ENCODE data around the gene SYTL5.

SYTL5 gene

DNA sequence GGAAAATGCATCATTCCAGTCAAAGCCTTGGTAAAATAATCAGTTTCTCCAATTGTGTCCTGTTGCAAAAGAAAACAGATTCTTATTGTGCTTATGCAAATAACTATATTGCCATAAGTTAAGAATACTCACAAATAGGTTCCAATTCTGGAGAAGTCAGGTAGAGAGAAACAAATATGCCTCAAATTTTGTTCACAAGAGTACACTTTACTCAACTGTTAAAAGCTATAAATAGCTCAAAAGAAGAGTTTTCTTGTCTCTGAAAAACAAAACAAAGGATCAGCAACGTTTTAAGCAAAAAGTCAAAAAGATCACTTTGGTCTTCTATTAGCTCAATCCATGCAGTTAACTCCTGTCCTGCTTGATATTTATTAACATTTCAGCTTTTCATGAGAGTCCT, 21.9 kb downstream of the SYTL5 start:
- no peak for DNase-seq (ENCODE audit: low spot score)

DNA sequence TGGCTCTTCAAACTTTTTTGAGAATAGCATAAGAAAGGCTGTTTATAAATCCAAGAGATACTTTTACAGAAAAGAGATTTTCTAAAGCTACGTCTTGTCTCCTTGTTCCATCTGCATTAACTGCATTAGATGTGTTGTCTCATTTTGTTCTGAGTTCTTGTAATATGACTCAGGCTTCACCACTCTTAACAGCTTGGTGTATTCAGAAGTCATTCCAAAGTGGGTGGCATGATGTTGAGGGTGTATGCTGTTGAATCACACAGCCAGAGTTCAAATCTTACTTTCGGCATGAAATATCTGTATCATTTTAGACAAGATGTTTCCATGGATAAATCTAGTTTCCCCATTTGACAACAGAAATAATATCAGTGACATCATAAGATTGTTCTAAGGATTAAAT, 30.1 kb downstream of the SYTL5 start:
- no peak for DNase-seq (ENCODE audit: low spot score)

DNA sequence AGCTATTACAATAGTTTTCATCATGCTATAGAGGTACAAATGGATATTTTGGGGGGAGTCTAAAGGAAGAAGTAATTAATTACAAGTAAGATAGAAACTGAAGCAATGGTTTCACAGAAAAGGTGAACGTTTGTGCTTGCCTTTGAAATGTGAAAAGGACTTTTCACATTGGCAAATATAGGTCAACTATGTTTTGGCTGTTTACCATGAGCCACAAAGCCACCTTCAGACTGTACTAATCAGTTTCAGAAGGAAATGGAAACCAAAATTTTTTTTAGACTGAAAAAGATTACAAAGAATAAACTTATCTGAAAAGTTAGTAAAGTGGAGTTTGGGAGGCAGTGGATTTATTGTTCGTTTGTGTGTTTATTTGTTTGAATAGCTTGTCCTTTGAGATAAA, 32.1 kb downstream of the SYTL5 start:
- DNase-seq (ENCODE audit: low spot score): no peak

DNA sequence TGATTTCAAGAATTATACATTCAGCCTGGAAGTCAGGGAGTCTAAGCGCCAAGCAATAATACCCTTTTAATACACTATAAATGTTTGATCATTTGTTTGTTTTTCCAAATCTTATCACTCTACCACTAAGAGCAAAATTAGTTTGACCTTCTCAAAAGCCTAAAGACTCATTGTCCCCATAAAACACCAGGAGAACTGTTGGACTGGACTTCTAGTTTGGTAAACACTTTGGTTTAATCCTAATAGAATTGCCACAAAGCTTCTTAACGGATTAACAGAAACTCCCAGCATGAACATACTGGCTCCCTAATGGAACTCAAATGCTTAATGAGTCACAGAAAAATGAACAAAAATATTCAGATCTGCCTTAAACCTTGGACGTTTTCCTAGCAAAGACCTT, 34.9 kb downstream of the SYTL5 start:
- no peak for DNase-seq (ENCODE audit: low spot score)

DNA sequence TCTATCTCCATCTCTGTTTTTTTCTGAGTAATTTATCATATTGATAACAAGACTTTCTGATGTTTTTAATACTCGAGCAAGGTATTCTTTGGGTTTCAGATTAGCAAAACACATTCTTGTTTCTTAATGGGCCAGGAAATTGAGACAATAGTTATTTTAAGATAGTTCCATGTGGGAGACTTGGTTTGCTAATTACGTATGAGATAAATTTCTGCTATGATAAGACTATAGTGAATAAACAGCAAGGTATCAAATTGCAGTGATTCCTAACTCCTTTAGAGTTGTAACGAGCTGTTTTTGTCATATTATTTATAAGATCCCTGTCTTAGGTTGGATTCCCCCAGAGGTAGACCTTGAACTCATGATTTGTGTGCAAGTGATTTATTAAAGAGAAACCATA, 38.3 kb downstream of the SYTL5 start:
- no peak for DNase-seq (ENCODE audit: low spot score)

DNA sequence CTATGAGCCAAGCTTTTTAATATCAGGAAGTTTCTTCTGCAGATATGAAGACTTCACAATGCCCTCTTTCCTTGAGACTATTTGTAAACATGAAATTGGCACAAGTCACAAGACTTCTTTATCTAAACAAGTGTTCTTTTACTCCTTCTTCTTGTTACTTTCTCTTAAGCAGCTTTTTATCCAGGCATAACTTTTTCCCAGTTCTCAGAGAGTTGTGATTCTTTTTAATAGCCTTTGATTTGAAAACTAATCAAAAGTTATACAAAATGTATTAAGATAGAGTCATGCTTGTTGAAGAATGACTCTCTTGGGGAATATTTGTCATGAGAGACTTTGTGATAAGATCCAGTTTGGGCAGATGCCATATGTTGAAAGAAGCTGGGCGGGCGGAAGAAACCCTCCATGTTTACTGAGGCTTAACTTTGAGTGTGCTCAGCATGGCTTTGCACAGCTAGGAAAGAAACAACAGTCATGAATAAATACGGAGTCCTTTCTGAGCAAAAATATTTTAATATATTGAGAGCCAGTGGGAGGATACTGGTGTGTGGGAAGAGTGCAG, 39.3 kb downstream of the SYTL5 start:
- no peak for DNase-seq (ENCODE audit: low spot score)

DNA sequence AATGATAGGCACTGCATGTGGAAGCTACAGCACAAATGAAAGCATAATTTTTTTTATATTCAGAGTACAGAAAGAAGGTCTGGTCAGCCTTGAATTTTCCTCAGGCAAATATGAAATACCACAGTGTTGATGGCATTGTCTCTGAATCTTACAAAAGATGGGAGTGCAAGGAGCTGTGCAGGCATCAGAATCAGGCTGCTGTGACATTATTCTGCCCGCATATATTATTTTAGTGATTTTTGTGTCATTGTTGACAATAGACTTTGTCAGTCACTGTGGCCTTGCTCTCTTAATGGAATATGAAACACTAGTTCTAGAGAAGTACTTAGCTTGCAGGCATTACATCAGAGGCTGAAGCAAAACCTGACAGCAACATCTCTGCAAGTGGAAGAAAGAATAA, 42.5 kb downstream of the SYTL5 start:
- DNase-seq (ENCODE audit: low spot score): no peak

DNA sequence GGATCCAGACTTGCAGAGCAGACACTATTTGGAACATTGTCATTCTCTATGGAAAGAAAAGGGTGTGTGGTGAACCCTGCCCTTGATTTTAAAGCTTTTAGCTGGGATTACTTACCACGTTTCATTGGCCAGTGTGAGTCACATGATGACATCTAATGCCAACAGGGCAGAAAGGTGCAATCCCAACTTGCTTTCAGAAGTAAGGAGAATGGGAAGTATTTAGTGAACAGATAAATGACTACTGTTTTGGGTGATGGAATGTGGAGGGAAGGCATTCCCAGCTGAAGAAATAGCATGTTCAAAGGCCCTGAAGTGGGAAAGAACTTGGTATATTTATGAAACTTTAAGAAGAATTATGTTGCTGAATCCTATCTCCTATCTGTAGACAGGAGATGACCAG, 44.5 kb downstream of the SYTL5 start:
- DNase-seq (ENCODE audit: low spot score): no peak

DNA sequence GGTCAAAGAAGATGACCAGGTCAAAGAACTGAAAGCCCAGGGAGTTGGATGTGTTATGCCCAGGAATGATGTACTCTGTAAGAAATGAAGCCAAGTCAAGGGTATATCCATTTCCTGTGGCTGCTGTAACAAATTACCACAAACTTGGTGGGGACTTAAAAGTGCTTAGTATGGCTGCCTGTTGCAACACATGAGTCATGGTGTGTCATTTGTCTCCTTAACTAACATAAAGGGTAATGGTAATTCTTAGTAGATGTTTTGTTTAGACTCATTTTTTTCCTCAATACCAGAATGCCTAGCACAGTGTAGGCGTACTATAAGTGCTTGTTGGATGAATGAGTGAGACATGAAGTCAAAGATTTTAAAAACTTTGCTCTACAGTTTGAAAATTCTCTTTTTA, 45.7 kb downstream of the SYTL5 start:
- DNase-seq (ENCODE audit: low spot score): no peak

DNA sequence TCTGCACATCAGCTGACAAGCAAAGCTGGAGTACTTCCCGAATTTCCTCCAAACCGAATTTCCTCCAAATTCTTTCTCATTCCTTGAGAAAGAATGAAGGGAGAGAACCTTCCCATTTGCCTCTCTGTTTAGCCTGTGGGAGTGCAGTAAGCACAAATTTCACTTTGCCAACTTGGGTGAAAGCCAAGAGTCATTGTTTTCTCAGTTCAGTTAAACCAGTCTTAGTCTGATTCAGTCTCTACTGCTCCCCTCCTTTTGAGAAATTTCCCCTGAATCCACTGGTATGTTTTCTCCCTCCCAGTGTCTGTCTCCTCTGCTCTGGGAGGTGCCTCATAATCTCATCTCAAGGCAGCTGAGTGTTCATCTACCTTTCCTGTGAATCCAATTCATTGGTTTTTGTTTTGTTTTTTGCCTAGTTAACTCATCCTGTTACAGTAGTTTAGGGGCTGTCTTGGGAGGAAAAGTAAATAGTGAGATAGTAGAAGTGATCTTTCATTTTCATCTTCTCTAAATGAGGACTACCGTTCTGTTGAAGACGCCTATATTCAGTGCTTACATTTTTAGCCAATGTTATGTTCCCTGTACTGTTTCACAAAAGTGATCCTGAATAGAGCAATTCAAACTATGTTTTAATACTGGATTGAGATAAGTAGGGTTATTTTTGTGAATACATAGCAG, 49.0 kb downstream of the SYTL5 start:
- no peak for DNase-seq (ENCODE audit: low spot score)

DNA sequence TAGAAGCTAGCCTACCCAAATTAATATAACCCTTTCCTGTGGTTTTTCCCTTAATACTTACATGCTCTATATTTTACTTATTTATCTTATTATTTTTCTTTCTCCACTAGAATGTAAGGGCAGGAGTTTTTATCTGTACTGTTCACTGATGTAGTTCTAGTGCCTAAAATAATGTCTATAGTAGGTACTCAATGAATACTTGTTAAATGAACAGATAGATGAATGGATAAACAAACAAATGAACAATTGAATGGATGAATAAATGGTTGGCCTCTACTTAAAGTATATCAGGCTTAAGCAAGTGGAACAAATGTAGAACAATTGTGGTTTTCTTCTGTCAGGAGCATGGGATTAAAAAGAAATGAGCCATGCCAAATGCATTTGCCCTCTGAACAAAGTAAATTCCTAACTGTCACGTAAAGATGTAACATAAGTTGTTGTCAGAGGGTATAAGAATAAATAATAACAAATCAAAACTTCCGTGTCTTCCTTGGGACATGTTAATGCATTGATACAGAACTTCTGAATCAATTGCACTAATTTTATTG, 54.1 kb downstream of the SYTL5 start:
- DNase-seq (ENCODE audit: low spot score): no peak

DNA sequence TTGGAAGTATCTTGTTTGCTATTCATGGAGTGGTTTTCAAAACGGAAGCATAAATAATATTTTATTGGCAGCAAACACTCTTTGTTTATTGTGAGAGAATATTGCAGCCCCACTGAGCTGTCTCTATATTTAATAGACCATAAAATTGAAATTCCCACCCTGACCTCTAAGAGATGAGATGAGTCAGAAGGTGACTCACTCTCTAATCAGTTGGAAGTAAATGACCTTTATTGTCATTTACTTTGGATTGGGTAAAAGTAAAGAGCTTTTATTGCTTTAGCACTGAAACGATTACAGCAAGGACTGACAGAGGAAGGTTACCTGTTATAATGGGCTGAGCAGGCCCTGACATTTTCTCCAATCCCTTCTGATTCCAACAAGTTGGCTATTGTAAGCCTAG, 55.0 kb downstream of the SYTL5 start:
- DNase-seq (ENCODE audit: low spot score): no peak

DNA sequence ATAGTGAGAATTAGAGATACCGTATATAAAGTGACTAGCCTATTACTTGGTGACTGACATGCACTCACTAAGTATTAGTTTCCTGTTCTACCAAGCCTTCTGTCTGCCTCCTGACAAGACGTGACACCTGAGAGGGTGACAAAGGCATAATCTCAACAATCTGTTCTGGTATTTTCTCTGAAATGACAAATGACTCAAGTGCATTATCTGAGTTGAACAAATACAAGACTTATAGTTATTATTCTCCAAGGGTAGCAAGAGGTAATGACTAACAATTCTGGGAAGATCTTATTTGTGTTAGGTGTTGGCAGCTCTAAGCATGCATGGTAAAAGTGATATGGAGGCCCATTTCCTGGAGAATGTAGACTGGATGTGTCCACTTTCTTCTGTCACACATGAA, 60.6 kb downstream of the SYTL5 start:
- DNase-seq (ENCODE audit: low spot score): no peak

DNA sequence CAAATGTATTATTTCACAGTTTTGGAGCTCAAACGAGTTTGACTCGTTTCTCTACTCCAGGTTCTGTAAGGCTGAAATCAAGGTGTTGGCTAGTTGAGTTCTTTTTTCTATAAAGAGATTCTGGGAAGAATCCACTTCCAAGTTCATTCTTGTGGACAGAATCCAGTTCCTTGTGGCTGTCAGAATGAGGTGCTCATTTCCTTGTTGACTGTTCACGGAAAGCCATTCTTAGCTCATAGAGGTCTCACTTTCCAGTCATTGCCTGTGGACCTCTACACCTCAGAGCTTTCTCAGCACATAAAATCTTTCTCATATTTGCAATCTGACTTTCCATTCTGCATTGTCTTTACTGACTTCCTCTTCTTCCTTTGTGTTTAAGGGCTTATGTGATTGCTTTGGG, 62.9 kb downstream of the SYTL5 start:
- DNase-seq (ENCODE audit: low spot score): no peak

DNA sequence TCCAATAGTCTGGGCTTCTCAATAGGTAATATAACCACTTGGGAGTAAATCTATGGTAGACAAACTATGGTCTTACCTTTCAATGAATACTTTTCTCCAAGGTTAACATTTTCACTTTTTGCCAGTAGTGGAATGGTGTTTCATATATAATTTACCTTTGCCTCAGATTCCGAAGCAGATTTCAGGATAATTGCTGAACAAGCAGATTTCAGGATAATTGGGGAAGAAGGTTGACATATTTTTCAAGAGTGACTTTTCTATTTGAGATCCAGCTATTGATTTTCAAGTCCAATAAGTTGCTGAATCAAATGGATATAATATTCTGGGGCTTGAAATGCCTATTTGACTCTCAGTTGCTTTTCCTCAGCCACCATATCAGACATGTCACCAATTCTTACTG, 63.6 kb downstream of the SYTL5 start:
- DNase-seq (ENCODE audit: low spot score): no peak

DNA sequence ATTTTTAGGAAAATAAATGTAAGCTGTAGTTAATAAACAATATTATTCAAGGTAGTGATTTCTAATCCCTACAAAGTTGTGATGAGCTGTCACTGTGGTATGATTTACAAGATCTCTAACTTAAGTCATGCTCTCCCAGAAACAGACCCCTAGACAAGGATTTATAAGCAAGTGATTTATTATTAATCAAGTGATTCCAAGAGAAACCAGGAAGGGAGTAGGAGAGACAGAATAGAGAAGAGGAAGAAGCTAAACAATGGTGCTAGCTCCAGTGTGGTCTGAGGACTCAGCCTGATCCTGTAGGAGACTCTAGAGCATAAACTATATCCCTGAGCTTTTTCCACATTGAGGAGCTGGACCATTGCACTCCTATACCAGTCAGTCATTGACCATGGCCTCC, 73.1 kb downstream of the SYTL5 start:
- no peak for DNase-seq (ENCODE audit: low spot score)

DNA sequence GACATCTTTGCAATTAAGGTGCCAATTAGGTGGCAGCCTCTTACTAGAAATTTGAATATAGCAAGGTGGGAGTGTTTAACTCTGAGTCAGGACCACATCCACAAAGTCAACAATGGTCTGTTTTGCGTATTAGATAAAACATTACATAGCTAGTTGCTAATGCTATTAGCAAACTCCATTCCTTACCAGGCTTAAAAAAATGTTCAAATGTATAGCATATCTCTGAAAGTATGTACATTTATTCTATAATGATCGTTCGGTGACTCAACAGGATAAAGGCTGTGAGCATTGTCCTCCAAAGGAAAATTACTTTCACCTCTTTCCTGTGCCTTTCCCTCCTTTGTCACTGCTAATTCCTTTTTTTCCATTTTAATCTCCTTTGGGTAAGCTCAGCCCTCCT, 74.5 kb downstream of the SYTL5 start:
- no peak for DNase-seq (ENCODE audit: low spot score)

DNA sequence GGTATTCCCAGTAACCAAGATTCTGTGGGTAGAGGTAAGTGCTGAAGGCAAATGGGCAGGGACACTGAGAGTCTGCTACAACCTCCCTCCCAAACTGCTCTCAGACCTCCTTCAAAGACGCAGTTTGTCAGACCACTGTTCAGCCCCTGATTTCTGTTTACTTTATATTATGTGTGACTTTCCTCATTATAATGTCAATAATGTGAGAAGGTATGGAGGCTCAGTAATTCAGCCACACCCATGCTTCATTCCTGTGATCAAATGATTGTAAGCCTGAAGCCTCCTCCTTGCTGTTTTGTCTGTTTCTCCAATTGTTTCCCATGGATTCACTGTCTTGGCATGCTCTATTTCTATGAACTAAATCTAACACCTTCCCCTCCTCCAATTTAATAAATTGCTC, 75.6 kb downstream of the SYTL5 start:
- DNase-seq (ENCODE audit: low spot score): no peak

DNA sequence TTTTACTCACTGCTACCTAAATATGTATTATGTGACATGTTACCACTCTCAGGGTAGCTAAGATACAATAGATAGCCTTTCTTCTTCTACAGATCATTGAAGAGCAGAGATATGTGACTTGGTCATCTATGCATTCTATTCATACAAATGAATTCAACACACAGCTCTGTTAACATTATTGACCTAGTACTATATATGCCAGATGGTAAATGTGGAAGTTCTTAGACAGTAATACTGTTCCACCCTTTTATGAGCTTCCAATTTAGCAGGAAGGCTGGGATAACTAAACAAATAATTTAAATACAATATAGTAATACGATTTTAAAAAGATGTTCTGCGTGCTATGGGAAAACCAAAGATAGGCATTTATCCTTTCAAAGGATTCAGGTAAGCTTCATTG, 76.0 kb downstream of the SYTL5 start:
- no peak for DNase-seq (ENCODE audit: low spot score)

DNA sequence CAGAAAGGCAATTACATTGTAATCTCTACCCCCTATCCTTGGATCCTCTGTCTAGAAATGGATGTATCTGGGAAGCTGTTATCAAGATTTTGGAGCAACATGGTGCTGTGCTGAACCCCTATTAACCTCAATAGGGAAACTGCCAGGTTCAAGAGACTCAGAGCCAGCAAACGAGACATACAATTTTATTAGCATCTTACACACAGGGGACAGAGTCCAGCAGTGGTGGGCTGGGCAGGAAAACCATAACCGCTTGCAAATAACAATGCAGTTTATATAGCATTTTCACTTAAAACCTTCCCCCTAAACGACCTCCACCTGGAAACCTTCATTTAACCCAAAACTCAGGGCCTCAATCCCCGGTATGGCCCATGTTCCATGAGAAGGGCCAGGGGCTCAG, 79.5 kb downstream of the SYTL5 start:
- no peak for DNase-seq (ENCODE audit: low spot score)

DNA sequence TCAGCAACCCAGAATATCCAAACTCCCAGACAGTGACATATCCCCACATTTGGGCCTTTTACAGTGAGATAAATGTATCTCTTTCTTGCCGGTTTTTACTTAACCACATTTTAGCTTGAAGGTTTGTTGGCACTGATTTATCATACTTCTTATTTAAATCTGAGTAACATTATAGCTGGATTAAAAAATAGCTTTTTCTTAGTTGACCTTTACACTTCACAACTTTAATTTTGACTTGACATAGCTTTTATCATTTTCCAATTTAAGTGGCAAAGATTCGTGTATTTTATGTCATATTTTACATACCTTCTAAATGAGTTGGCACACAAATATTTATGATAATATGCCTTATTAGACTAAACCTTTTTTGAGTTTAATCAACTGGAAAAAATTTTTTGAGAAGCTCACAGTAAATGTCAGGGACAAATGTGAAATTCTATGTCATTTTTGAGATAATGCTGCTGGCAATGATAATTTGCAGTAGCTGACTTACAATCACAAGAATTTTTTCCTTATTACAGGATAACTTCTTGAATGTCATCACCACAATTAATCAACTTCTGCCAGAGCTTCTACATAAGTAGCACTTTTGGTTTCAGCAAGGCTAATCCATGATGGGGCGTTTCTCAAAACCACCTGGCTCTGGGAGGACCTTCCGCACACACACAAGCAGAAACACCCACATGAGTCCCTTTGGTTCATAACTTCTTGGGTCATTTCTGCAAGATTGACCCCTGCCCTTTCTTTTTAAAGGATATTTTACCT, 80.3 kb downstream of the SYTL5 start:
- DNase-seq (ENCODE audit: low spot score): no peak

DNA sequence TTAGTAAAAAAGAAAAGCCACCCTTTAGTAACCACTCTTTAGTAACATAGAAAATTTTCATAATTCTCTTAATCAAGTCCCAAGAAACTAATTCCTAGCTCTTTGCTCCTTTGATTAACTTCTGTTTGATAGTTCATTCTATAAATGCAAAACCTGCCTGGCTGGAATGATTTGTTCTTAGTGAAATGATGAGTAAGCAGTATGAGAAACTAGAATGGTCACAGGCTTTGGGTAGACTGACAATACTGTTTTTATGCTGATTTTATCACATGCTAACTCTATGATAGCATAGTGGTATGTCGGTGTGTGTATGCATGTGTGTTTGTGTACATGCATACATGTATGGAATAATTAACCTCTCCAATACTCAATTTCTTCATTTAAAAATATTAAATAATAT, 81.2 kb downstream of the SYTL5 start:
- no peak for DNase-seq (ENCODE audit: low spot score)

DNA sequence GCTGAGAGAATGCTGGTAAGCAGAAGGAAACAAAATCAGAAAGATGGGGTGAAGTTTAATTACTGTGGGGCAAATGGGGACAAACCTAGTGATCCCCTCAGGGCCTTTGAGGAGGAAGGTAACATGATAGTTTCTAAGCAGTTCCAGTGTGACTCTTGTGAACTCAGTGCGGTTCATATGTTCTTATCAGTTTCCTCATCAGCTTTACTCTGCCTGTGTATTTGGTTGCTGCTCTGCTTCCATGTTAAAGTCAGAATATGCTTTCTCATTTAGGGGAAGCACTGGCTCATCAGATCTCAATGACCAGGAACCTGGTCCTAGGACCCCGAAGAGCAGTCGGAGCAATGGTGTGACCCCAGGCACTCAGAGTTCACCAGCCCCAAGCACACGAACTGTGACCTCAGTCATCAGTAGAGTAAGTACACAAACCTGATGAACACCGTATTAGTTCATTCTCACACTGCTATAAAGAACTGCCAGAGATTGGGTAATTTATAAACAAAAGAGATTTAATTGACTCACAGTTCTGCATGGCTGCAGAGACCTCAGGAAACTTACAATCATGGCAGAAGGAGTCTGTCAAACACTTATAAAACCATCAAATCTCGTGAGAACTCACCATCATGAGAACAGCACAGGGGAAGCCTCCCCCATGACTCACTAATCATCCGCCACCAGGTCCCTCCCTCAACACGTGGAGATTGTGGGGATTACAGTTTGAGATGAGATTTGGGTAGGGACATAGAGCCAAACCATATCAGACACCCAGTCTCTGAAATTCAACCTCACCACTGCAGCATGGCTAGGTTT, 83.0 kb downstream of the SYTL5 start:
- DNase-seq (ENCODE audit: low spot score): no peak

All from hematopoietic multipotent progenitor cell treated with erythropoietin and hydrocortisone succinate and interleukin-3 and kit ligand, for 17 days (in vitro differentiated cells).